DND-41 (cell line): ENCODE results near the gene SSTR3.

ENCODE experiments used
- ATAC-seq: fragments of 200-7000 bp; cut with Tn5 transposase; 3 replicates; pipeline ENCODE4 v1.9.1; 2021; ENCODE audit warnings: low read depth; ENCODE audit not compliant: insufficient read depth
- DNase-seq: peaks from one replicate; pipeline ENCODE4 v3.0.0-alpha.2; 2020
- H2AFZ ChIP-seq: 2 replicates; pipeline ENCODE4 v1.6.0; 2012; ENCODE audit warnings: low read depth, low read length
- H3K27ac ChIP-seq: 2 replicates; pipeline ENCODE4 v1.5.1; 2012; ENCODE audit warnings: low read length, inconsistent platforms
- H3K27me3 ChIP-seq: fragments of 200-600 bp; sonication (generic); 2 replicates; pipeline ENCODE4 v1.6.0; 2012; ENCODE audit warnings: low read length, mild to moderate bottlenecking, inconsistent platforms; ENCODE audit not compliant: insufficient read depth, poor library complexity
- H3K36me3 ChIP-seq: 2 replicates; pipeline ENCODE4 v1.5.1; 2012; ENCODE audit warnings: low read length, inconsistent platforms; ENCODE audit not compliant: insufficient read depth
- H3K4me1 ChIP-seq: 2 replicates; pipeline ENCODE4 v1.5.1; 2012; ENCODE audit warnings: mild to moderate bottlenecking, low read length; ENCODE audit not compliant: insufficient read depth
- H3K4me2 ChIP-seq: 2 replicates; pipeline ENCODE4 v1.6.0; 2012; ENCODE audit warnings: mild to moderate bottlenecking, moderate library complexity, low read length, inconsistent platforms; ENCODE audit not compliant: insufficient read depth
- H3K4me3 ChIP-seq, 2 experiments: fragments of 200-600 bp in 1 of 2; shearing (Covaris generic) in 1 of 2; 2 replicates each; pipeline ENCODE4 v1.5.1; 2012 to 2016; ENCODE audit warnings: inconsistent platforms in 2 of 2, low read length in 2 of 2, mild to moderate bottlenecking in 2 of 2, low read depth in 1 of 2, moderate library complexity in 1 of 2
- H3K79me2 ChIP-seq: 2 replicates; pipeline ENCODE4 v1.6.0; 2012; ENCODE audit warnings: low read length, inconsistent platforms; ENCODE audit not compliant: insufficient read depth
- H3K9ac ChIP-seq: 2 replicates; pipeline ENCODE4 v1.6.0; 2012; ENCODE audit warnings: low read depth, mild to moderate bottlenecking, inconsistent platforms, low read length, moderate library complexity
- H3K9me3 ChIP-seq: 2 replicates; pipeline ENCODE4 v1.5.1; 2012; ENCODE audit warnings: low read length, moderate library complexity, mild to moderate bottlenecking, inconsistent platforms; ENCODE audit not compliant: insufficient read depth, severe bottlenecking
- H4K20me1 ChIP-seq: 2 replicates; pipeline ENCODE4 v1.6.0; 2012; ENCODE audit warnings: low read length; ENCODE audit not compliant: insufficient read depth
- EZH2 ChIP-seq: IDR thresholded peaks from 3 replicates; pipeline ENCODE4 v1.6.1; 2012; ENCODE audit warnings: borderline replicate concordance, low read depth, mild to moderate bottlenecking, moderate library complexity, low read length, inconsistent platforms; ENCODE audit not compliant: severe bottlenecking
- TF ChIP-seq, protein P1 (sequence below): IDR thresholded peaks from 2 replicates; pipeline ENCODE4 v1.5.1; 2012; ENCODE audit warnings: borderline replicate concordance, low read length, moderate library complexity, mild to moderate bottlenecking; ENCODE audit not compliant: poor library complexity, severe bottlenecking; ENCODE audit errors: extremely low read depth

The SSTR3 gene

GRCh38 chr22:37175414-37176281, 36.6 kb downstream of the SSTR3 start:
- H3K27me3 ChIP-seq, result peaks cover 11% of the 10 kb centered on the region
- DNase-seq (no peak), ATAC-seq (no peak)
- no peaks in the 10 kb centered on the region for H3K36me3 ChIP-seq
- no peak overlapping the region for H3K9ac ChIP-seq
- no peak overlapping the region for H3K4me3 ChIP-seq
- H4K20me1 ChIP-seq, result no peaks in the 10 kb centered on the region
- no peaks in the 10 kb centered on the region for H3K4me1 ChIP-seq
- TF ChIP-seq EZH2, result no peak
- TF ChIP-seq, protein P1, sequence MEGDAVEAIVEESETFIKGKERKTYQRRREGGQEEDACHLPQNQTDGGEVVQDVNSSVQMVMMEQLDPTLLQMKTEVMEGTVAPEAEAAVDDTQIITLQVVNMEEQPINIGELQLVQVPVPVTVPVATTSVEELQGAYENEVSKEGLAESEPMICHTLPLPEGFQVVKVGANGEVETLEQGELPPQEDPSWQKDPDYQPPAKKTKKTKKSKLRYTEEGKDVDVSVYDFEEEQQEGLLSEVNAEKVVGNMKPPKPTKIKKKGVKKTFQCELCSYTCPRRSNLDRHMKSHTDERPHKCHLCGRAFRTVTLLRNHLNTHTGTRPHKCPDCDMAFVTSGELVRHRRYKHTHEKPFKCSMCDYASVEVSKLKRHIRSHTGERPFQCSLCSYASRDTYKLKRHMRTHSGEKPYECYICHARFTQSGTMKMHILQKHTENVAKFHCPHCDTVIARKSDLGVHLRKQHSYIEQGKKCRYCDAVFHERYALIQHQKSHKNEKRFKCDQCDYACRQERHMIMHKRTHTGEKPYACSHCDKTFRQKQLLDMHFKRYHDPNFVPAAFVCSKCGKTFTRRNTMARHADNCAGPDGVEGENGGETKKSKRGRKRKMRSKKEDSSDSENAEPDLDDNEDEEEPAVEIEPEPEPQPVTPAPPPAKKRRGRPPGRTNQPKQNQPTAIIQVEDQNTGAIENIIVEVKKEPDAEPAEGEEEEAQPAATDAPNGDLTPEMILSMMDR, result no peak
- no peaks in the 10 kb centered on the region for H3K9me3 ChIP-seq
- no peak overlapping the region for H3K4me2 ChIP-seq
- H2AFZ ChIP-seq, result no peak overlapping the region
- no peak overlapping the region for H3K27ac ChIP-seq
- no peaks in the 10 kb centered on the region for H3K79me2 ChIP-seq

DNA sequence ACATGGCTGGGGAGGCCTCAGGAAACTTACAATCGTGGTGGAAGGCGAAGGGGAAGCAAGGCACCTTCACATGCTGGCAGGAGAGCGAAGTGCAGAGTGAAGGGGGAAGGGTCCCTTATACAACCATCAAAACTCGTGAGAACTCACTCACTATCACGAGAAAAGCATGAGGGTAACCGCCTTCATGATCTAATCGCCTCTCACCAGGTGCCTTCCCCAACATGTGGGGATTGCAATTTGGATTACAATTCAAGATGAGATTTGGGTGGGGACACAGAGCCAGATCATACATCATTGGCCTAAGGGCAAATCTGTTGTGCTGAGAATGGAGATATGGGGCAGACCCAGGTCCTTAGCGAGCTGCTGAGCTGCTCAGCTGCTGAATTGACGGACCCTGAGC, 37.3 kb downstream of the SSTR3 start:
- DNase-seq (no peak), ATAC-seq (no peak)
- no peaks in the 10 kb centered on the region for H3K9me3 ChIP-seq
- no peak overlapping the region for H3K27ac ChIP-seq
- no peaks in the 10 kb centered on the region for H3K4me1 ChIP-seq
- no peak overlapping the region for H2AFZ ChIP-seq
- TF ChIP-seq, protein P1, result no peak
- TF ChIP-seq EZH2, result no peak
- H3K79me2 ChIP-seq, result no peaks in the 10 kb centered on the region
- H3K27me3 ChIP-seq, result peaks cover 11% of the 10 kb centered on the region
- no peak overlapping the region for H3K9ac ChIP-seq
- no peaks in the 10 kb centered on the region for H4K20me1 ChIP-seq
- H3K4me2 ChIP-seq, result no peak overlapping the region
- no peaks in the 10 kb centered on the region for H3K36me3 ChIP-seq
- H3K4me3 ChIP-seq, result no peak overlapping the region

DNA sequence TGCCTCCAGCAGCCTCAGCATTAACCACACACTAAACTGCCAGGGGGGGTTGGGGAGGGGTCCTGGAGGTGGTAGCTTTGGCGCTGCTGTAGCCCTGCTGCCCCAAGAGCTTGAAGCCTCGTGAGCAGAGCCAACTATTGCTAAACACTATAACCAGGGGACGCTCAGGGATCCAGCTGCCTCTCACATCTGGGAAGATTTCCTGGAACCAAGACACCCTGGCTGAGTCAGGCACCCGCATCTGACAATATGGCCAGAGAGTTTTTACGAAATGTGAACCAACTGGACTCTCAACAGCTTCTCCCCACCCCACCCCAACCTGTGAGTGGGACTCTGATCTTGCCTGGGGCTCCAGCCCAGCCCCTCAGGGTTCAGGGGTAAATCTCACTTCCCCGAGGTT, 38.6 kb downstream of the SSTR3 start:
- Histone ChIP-seq H3K9me3 (no peaks in the 10 kb centered on the region), H3K36me3 (no peaks in the 10 kb centered on the region), H2AFZ (no peak overlapping the region), H3K27ac (no peak overlapping the region), H3K9ac (no peak overlapping the region), H3K4me1 (no peaks in the 10 kb centered on the region), H4K20me1 (no peaks in the 10 kb centered on the region), H3K27me3 (peaks cover 11% of the 10 kb centered on the region), H3K4me3 (no peak overlapping the region), H3K79me2 (no peaks in the 10 kb centered on the region), H3K4me2 (no peak overlapping the region)
- TF ChIP-seq EZH2, result no peak
- TF ChIP-seq, protein P1, result no peak
- no peak for ATAC-seq
- no peak for DNase-seq
